Motor neuron (in vitro differentiated cells): Measurements from ENCODE around the gene MRC1. TPM values are rescaled to one million over a fixed set of nuclear protein-coding genes. Genes with fewer than 3 reads are reported as not detected.

Experiments
- ATAC-seq, 8 experiments: fragments of 200-7000 bp; cut with Tn5 transposase; replicated peaks in 6 of 8; 2 replicates each; pipeline ENCODE4 v1.8.0; 2021; ENCODE audit warnings: mild to moderate bottlenecking in 8 of 8, moderate library complexity in 8 of 8
- H3K27ac ChIP-seq, 2 donors: fragments of 250-450 bp; sonication (Bioruptor Pico); 2 replicates each; pipeline ENCODE4 v1.9.0; 2021; ENCODE audit warnings: antibody characterized with exemption in 2 of 2, mild to moderate bottlenecking in 2 of 2, moderate library complexity in 1 of 2
- H3K4me1 ChIP-seq, 2 donors: fragments of 250-450 bp; sonication (Bioruptor Pico); replicated peaks in 1 of 2; 2 replicates each; pipeline ENCODE4 v1.6.1; 2021; ENCODE audit warnings: antibody characterized with exemption in 2 of 2, mild to moderate bottlenecking in 2 of 2, moderate library complexity in 1 of 2
- H3K4me3 ChIP-seq, 5 donors: fragments of 250-450 bp; sonication (Bioruptor Pico); 2 replicates each; pipeline ENCODE4 v1.9.0; 2021; ENCODE audit warnings: antibody characterized with exemption in 5 of 5, mild to moderate bottlenecking in 5 of 5, moderate library complexity in 4 of 5
- whole genome bisulfite sequencing, 10 experiments: fragments of 450-650 bp; shearing (Covaris generic); methylation state at CpG; one replicate each; pipeline ENCODE4 v1.0.0; 2022; 5-methylcytosine and 5-hydroxymethylcytosine counted together
- in situ Hi-C, 9 experiments: fragments of 400-800 bp; cut with MboI; loops; one replicate each; pipeline ENCODE4 v1.15.0; 2021; ENCODE audit warnings: low sequenced_read_pairs in 9 of 9, low pct_unique_long_range_greater_than_20kb in 2 of 9; ENCODE audit not compliant: unreplicated experiment in 9 of 9
- total RNA-seq, 8 experiments: library from RNA; unstranded; fragments of 300-600 nt; gene quantifications; 2 replicates each; pipeline versions ENCODE4 v1.2.3 to v1.2.4, GENCODE V29; 2022

The MRC1 gene
- total RNA-seq, 8 experiments from 2014 or later, result 0.05 to 0.14 (median 0.08) TPM; not detected in 5

- ATAC-seq, result no peak
- in situ Hi-C loops, result loop anchor here in 3 of 9 experiments (25.0 kb wide), 2 partner anchors 249 to 351 kb away; partner anchors contain the start of gene HACD1 (in 1 of the 3)
- Histone ChIP-seq H3K4me3 (no peak overlapping the region), H3K4me1 (no peaks in the 10 kb centered on the region), H3K27ac (no peak overlapping the region)
- 54 to 100% (median 87%) methylated on average over 1 to 5 of the region's 5 CpGs; no CpG with 5 or more reads in 1 of the 10 experiments for WGBS, 10 experiments
These were observed 52.6 kb downstream of the MRC1 start for GRCh38 chr10:17861760-17862159.

GRCh38 chr10:17865351-17865750 lies 56.2 kb downstream of the MRC1 start:
- 0 to 80% (median 60%) methylated on average over 1 to 3 of the region's 3 CpGs; no CpG with 5 or more reads in 3 of the 10 experiments for WGBS, 10 experiments
- Histone ChIP-seq H3K4me3 (no peak overlapping the region), H3K27ac (no peak overlapping the region), H3K4me1 (no peaks in the 10 kb centered on the region)
- no peak for ATAC-seq
- in situ Hi-C loops, result loop anchor here in 3 of 9 experiments (25.0 kb wide), 2 partner anchors 253 to 347 kb away; partner anchors contain the start of gene HACD1 (in 1 of the 3)

GRCh38 chr10:17866346-17866745 lies 57.2 kb downstream of the MRC1 start:
- Histone ChIP-seq H3K27ac (no peak overlapping the region), H3K4me1 (no peaks in the 10 kb centered on the region), H3K4me3 (no peak overlapping the region)
- in situ Hi-C loops, result loop anchor here in 3 of 9 experiments (25.0 kb wide), 2 partner anchors 254 to 346 kb away; partner anchors contain the start of gene HACD1 (in 1 of the 3)
- no peak for ATAC-seq
- WGBS, 10 experiments, result 47 to 100% (median 80%) methylated on average over 2 to 10 of the region's 10 CpGs

GRCh38 chr10:17867056-17867455 lies 57.9 kb downstream of the MRC1 start:
- no peak for ATAC-seq
- 21 to 83% (median 80%) methylated on average over 2 of the region's 2 CpGs; no CpG with 5 or more reads in 3 of the 10 experiments for WGBS, 10 experiments

GRCh38 chr10:17871036-17871435 lies 61.9 kb downstream of the MRC1 start:
- H3K27ac ChIP-seq, result no peak overlapping the region
- in situ Hi-C loops, result loop anchor here in 3 of 9 experiments (25.0 kb wide), 2 partner anchors 259 to 341 kb away; partner anchors contain the start of gene HACD1 (in 1 of the 3)
- H3K4me1 ChIP-seq, result peaks cover 0 to 9% of the 10 kb centered on the region in 2 donors
- ATAC-seq, result no peak
- 50 to 98% (median 80%) methylated on average over 1 to 6 of the region's 6 CpGs; no CpG with 5 or more reads in 1 of the 10 experiments for WGBS, 10 experiments
- no peak overlapping the region for H3K4me3 ChIP-seq

More at GRCh38 chr10:17867056-17867455, 57.9 kb downstream of the MRC1 start:
- H3K4me1 ChIP-seq, result peaks cover 0 to 2% of the 10 kb centered on the region in 2 donors
- no peak overlapping the region for H3K27ac ChIP-seq
- no peak overlapping the region for H3K4me3 ChIP-seq
- in situ Hi-C loops, result loop anchor here in 3 of 9 experiments (25.0 kb wide), 2 partner anchors 255 to 345 kb away; partner anchors contain the start of gene HACD1 (in 1 of the 3)

GRCh38 chr10:17872191-17873091 lies 63.3 kb downstream of the MRC1 start:
- in situ Hi-C loops, result loop anchor here in 3 of 9 experiments (25.0 kb wide), 2 partner anchors 260 to 340 kb away; partner anchors contain the start of gene HACD1 (in 1 of the 3)
- Histone ChIP-seq H3K27ac (no peak overlapping the region), H3K4me3 (no peak overlapping the region), H3K4me1 (peaks cover 0 to 9% of the 10 kb centered on the region in 2 donors)
- WGBS, 10 experiments, result 26 to 50% (median 38%) methylated on average over 3 to 8 of the region's 8 CpGs
- ATAC-seq, result peak in 6 of 8 experiments; percentile 37 to 91 (median 78)

- Histone ChIP-seq H3K4me3 (no peak overlapping the region), H3K27ac (no peak overlapping the region), H3K4me1 (peaks cover 0 to 9% of the 10 kb centered on the region in 2 donors)
- in situ Hi-C loops, result loop anchor here in 3 of 9 experiments (25.0 kb wide), 2 partner anchors 262 to 338 kb away; partner anchors contain the start of gene HACD1 (in 1 of the 3)
- no peak for ATAC-seq
- WGBS, 10 experiments, result 0 to 100% (median 82%) methylated on average over 1 to 2 of the region's 2 CpGs; no CpG with 5 or more reads in 1 of the 10 experiments
These were observed 64.8 kb downstream of the MRC1 start for GRCh38 chr10:17873946-17874345.

- no peak for ATAC-seq
- H3K27ac ChIP-seq, result no peak overlapping the region
- peaks cover 0 to 6% of the 10 kb centered on the region in 2 donors for H3K4me1 ChIP-seq
- no peak overlapping the region for H3K4me3 ChIP-seq
- in situ Hi-C loops, result no loop called here
These were observed 68.0 kb downstream of the MRC1 start for GRCh38 chr10:17877121-17877520.

GRCh38 chr10:17878896-17879295 lies 69.7 kb downstream of the MRC1 start:
- WGBS, 10 experiments, result 26 to 100% (median 72%) methylated on average over 1 to 3 of the region's 5 CpGs; no CpG with 5 or more reads in 2 of the 10 experiments
- no peak overlapping the region for H3K27ac ChIP-seq
- no peak overlapping the region for H3K4me3 ChIP-seq
- in situ Hi-C loops, result no loop called here
- ATAC-seq, result no peak
- peaks cover 0 to 6% of the 10 kb centered on the region in 2 donors for H3K4me1 ChIP-seq

- ATAC-seq, result no peak
- H3K4me3 ChIP-seq, result no peak overlapping the region
- WGBS, 10 experiments, result 13 to 100% (median 77%) methylated on average over 1 to 3 of the region's 3 CpGs; no CpG with 5 or more reads in 2 of the 10 experiments
- in situ Hi-C loops, result no loop called here
- no peak overlapping the region for H3K27ac ChIP-seq
- peaks cover 0 to 6% of the 10 kb centered on the region in 2 donors for H3K4me1 ChIP-seq
These were observed 71.5 kb downstream of the MRC1 start for GRCh38 chr10:17880601-17881000.

- WGBS, 10 experiments, result 0 to 56% (median 40%) methylated on average over 1 of the region's 1 CpG; no CpG with 5 or more reads in 1 of the 10 experiments
- Histone ChIP-seq H3K4me1 (peaks cover 0 to 6% of the 10 kb centered on the region in 2 donors), H3K4me3 (no peak overlapping the region), H3K27ac (no peak overlapping the region)
- peak in 1 of 8 experiments; percentile 78 for ATAC-seq
- in situ Hi-C loops, result no loop called here
These were observed 73.4 kb downstream of the MRC1 start for GRCh38 chr10:17882557-17882956.

- Histone ChIP-seq H3K4me3 (no peak overlapping the region), H3K4me1 (peaks cover 0 to 6% of the 10 kb centered on the region in 2 donors), H3K27ac (no peak overlapping the region)
- ATAC-seq, result no peak
- 17 to 100% (median 100%) methylated on average over 1 of the region's 1 CpG; no CpG with 5 or more reads in 5 of the 10 experiments for WGBS, 10 experiments
- in situ Hi-C loops, result no loop called here
These were observed 74.5 kb downstream of the MRC1 start for GRCh38 chr10:17883621-17884020.

- H3K4me3 ChIP-seq, result no peak overlapping the region
- no peaks in the 10 kb centered on the region for H3K4me1 ChIP-seq
- ATAC-seq, result no peak
- in situ Hi-C loops, result no loop called here
- H3K27ac ChIP-seq, result no peak overlapping the region
These were observed 79.0 kb downstream of the MRC1 start for GRCh38 chr10:17888189-17888588.
